Left renal pelvis (tissue), 4 donors: ENCODE measurements around the gene ZCCHC17. TPM values are rescaled to one million over a fixed set of nuclear protein-coding genes. Genes with fewer than 3 reads are reported as not detected.

Experiments used
- polyA plus RNA-seq, 4 donors: library from polyadenylated mRNA; unstranded; fragments of 120-200 nt; gene quantifications; one replicate each; pipeline ENCODE4 v1.2.1, GENCODE V29; 2013; ENCODE audit not compliant: insufficient read length in 4 of 4

ZCCHC17 gene
- polyA plus RNA-seq, 4 donors = 33.6 to 54.9 (median 47.3) TPM

Other genes starting within 250 kb of the ZCCHC17 start
- 100 to 1,000 TPM in 3 of 4 donors, 10 to 100 TPM in 1; 81.1 to 128 (median 114) TPM for gene PUM1, start 231.3 kb upstream of the ZCCHC17 start, polyA plus RNA-seq
- gene NKAIN1, start 57.1 kb upstream of the ZCCHC17 start, polyA plus RNA-seq = 1 to 10 TPM; 3.7 to 5.0 (median 3.9) TPM
- gene SNRNP40, start 244 bp upstream of the ZCCHC17 start, polyA plus RNA-seq = 10 to 100 TPM; 52.2 to 76.0 (median 70.1) TPM
- gene FABP3, start 76.0 kb downstream of the ZCCHC17 start, polyA plus RNA-seq = 10 to 100 TPM; 35.4 to 79.0 (median 63.9) TPM
- gene SERINC2, start 116.2 kb downstream of the ZCCHC17 start, polyA plus RNA-seq = 10 to 100 TPM in 3 of 4 donors, 1 to 10 TPM in 1; 8.8 to 51.2 (median 41.6) TPM